PC-9 (cell line): ENCODE results near the gene MAN1A2. TPM values are rescaled to one million over a fixed set of nuclear protein-coding genes. Genes with fewer than 3 reads are reported as not detected.

Source experiments
- BruUV-seq: library from RNA; stranded (reverse); fragments of 400-500 nt; replicated peaks from 2 replicates; lab custom pipeline; 2021; lab: Mats Ljungman, UMichigan
- CTCF ChIA-PET: fragments of 300-600 bp; sonication (Branson Sonifier 250); formaldehyde crosslinking; loops from one replicate; lab custom pipeline; 2022; ENCODE audit warnings: antibody characterized with exemption; lab: Charles Lee
- POLR2A ChIA-PET: fragments of 300-600 bp; sonication (Branson Sonifier 250); formaldehyde crosslinking; loops from one replicate; lab custom pipeline; 2022; ENCODE audit warnings: antibody characterized with exemption; ENCODE audit not compliant: unreplicated experiment; lab: Charles Lee
- DNase-seq, 2 experiments: peaks; one replicate each; pipeline versions ENCODE4 v3.0.0 to v3.0.0-alpha.2; 2015 to 2022; ENCODE audit warnings: mixed read lengths in 1 of 2
- H2AFZ ChIP-seq: fragments of 200-600 bp; sonication (generic); 2 replicates; pipeline ENCODE4 v1.8.1; 2017; ENCODE audit warnings: antibody characterized with exemption
- H3F3A ChIP-seq: fragments of 200-600 bp; sonication (generic); 2 replicates; pipeline ENCODE4 v1.8.1; 2017; ENCODE audit warnings: antibody characterized with exemption, mild to moderate bottlenecking, low read depth; ENCODE audit not compliant: insufficient read depth
- H3K27ac ChIP-seq: fragments of 200-600 bp; sonication (generic); 2 replicates; pipeline ENCODE4 v1.6.1; 2016; ENCODE audit warnings: mixed run types
- H3K27me3 ChIP-seq: fragments of 200-600 bp; sonication (generic); 2 replicates; pipeline ENCODE4 v1.6.1; 2016; ENCODE audit warnings: low read depth, mixed run types; ENCODE audit not compliant: insufficient read depth
- H3K36me3 ChIP-seq: fragments of 200-600 bp; sonication (generic); 2 replicates; pipeline ENCODE4 v1.6.1; 2016; ENCODE audit warnings: low read depth, mixed run types
- H3K4me1 ChIP-seq: fragments of 200-600 bp; sonication (generic); replicated peaks from 2 replicates; pipeline ENCODE4 v1.6.1; 2016; ENCODE audit warnings: mixed run types; ENCODE audit not compliant: insufficient read depth
- H3K4me2 ChIP-seq: fragments of 200-600 bp; sonication (generic); 2 replicates; pipeline ENCODE4 v1.6.1; 2017; ENCODE audit warnings: mixed run types
- H3K4me3 ChIP-seq: fragments of 200-600 bp; sonication (generic); 2 replicates; pipeline ENCODE4 v1.6.1; 2016; ENCODE audit warnings: mixed run types
- H3K79me2 ChIP-seq: fragments of 200-600 bp; sonication (generic); 2 replicates; pipeline ENCODE4 v1.6.1; 2017; ENCODE audit warnings: low read depth, mixed run types
- H3K9me2 ChIP-seq: fragments of 200-600 bp; sonication (generic); 2 replicates; pipeline ENCODE4 v1.8.1; 2017; ENCODE audit warnings: mild to moderate bottlenecking; ENCODE audit not compliant: insufficient read depth
- H3K9me3 ChIP-seq: fragments of 200-600 bp; sonication (generic); 2 replicates; pipeline ENCODE4 v1.8.1; 2016; ENCODE audit warnings: low read depth; ENCODE audit not compliant: insufficient read depth
- H4K20me1 ChIP-seq: fragments of 200-600 bp; sonication (generic); 2 replicates; pipeline ENCODE4 v1.8.1; 2017; ENCODE audit not compliant: insufficient read depth
- CTCF ChIP-seq: fragments of 200-600 bp; sonication (generic); conservative IDR thresholded peaks from 2 replicates; pipeline ENCODE4 v1.6.1; 2017; ENCODE audit warnings: mixed run types, antibody characterized with exemption, mild to moderate bottlenecking, moderate library complexity
- EZH2 ChIP-seq: fragments of 200-600 bp; sonication (generic); IDR thresholded peaks from 2 replicates; pipeline ENCODE4 v1.8.0; 2017; ENCODE audit warnings: antibody characterized with exemption, low read depth
- intact Hi-C: fragments of 100-400 bp; cut with micrococcal nuclease; formaldehyde crosslinking; loops from one replicate; pipeline ENCODE4 v1.10.0; 2022; ENCODE audit not compliant: unreplicated experiment
- total RNA-seq: library from RNA; stranded (reverse); gene quantifications from 2 replicates; pipeline ENCODE4 v1.2.3, GENCODE V29; 2021

The MAN1A2 gene
- total RNA-seq, 1 experiment from 2014 or later = 50.3 TPM

DNA sequence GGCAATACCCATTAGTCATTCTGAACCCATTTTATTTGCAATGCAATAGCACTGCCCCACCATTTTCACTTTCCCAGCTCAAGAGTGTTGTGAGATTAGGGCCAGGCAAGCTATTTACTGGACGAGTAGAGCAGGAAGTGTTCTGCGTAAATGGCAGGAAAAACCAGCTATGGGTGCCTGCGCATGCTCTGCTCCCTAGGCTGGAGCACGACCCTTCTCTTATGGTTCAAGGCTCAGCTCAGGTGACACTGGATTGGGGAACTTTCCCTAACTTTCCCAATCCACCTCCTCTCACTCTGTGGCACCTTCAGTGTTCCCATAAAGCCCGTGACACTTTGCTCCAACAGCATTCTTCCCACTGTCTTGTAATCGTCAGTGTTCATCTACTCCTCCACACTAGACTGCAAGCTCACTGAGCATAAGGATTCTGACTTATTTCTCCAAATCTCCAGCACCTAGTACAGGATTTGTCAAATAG, 3.6 kb upstream of the MAN1A2 start:
- Histone ChIP-seq H3K9me3 (no peaks in the 10 kb centered on the region), H3F3A (peaks cover 17% of the 10 kb centered on the region; the same call in 1 of the 2 replicates), H3K4me3 (no peak overlapping the region), H3K36me3 (no peaks in the 10 kb centered on the region), H3K79me2 (peaks cover 29% of the 10 kb centered on the region), H3K4me2 (peak overlapping the region; percentile 29; the same call in 1 of the 2 replicates), H4K20me1 (peaks cover 5% of the 10 kb centered on the region; the same call in 1 of the 2 replicates), H2AFZ (no peak overlapping the region), H3K27ac (no peak overlapping the region), H3K4me1 (peaks cover 27% of the 10 kb centered on the region), H3K27me3 (no peaks in the 10 kb centered on the region), H3K9me2 (no peaks in the 10 kb centered on the region)
- TF ChIP-seq CTCF (no peak), EZH2 (no peak)
- DNase-seq = peak in 1 of 2 experiments; percentile 40
- intact Hi-C loops = loop anchor here (10.0 kb wide), 1 partner anchor 239 kb away; the partner anchor contains the start of gene TRIM45
- no TSS peak for BruUV-seq
- ChIA-PET POLR2A (interaction anchor here (0.6 kb wide), 1 partner anchor 88 kb away, joined by 3 read pairs; no protein-coding TSS in a partner anchor), CTCF (no interaction called here)

DNA sequence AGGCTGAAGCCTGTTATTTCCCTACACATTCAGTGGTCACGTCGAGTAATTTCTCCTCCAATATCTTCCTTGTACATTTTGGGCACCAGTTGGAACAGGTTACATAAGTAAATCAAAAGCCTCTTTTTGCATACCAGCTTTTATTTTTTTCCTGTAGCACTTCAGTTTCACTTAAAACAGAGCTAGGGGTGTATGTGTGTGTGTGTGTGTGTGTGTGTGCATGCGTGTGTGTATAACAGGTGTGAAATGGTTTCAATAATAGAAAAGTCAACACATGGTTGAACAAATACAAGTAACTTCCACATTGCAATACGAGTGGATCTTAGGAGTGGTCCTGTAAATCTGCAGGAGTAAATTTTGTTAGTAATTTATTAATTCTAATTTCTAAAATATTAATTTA, 3.0 kb upstream of the MAN1A2 start:
- peaks cover 35% of the 10 kb centered on the region for H3K79me2 ChIP-seq
- peaks cover 23% of the 10 kb centered on the region; the same call in 1 of the 2 replicates for H3F3A ChIP-seq
- no peak overlapping the region for H3K27ac ChIP-seq
- H3K4me2 ChIP-seq = no peak overlapping the region
- no peak for TF ChIP-seq CTCF
- H3K27me3 ChIP-seq = no peaks in the 10 kb centered on the region
- H4K20me1 ChIP-seq = peaks cover 5% of the 10 kb centered on the region; the same call in 1 of the 2 replicates
- no peak overlapping the region for H3K4me3 ChIP-seq
- peaks cover 30% of the 10 kb centered on the region for H3K4me1 ChIP-seq
- BruUV-seq = no TSS peak
- POLR2A ChIA-PET = no interaction called here
- H3K9me3 ChIP-seq = no peaks in the 10 kb centered on the region
- intact Hi-C loops = loop anchor here (10.0 kb wide), 1 partner anchor 239 kb away; the partner anchor contains the start of gene TRIM45
- DNase-seq = no peak
- no peak overlapping the region for H2AFZ ChIP-seq
- no peaks in the 10 kb centered on the region for H3K9me2 ChIP-seq
- no peaks in the 10 kb centered on the region for H3K36me3 ChIP-seq
- CTCF ChIA-PET = no interaction called here

DNA sequence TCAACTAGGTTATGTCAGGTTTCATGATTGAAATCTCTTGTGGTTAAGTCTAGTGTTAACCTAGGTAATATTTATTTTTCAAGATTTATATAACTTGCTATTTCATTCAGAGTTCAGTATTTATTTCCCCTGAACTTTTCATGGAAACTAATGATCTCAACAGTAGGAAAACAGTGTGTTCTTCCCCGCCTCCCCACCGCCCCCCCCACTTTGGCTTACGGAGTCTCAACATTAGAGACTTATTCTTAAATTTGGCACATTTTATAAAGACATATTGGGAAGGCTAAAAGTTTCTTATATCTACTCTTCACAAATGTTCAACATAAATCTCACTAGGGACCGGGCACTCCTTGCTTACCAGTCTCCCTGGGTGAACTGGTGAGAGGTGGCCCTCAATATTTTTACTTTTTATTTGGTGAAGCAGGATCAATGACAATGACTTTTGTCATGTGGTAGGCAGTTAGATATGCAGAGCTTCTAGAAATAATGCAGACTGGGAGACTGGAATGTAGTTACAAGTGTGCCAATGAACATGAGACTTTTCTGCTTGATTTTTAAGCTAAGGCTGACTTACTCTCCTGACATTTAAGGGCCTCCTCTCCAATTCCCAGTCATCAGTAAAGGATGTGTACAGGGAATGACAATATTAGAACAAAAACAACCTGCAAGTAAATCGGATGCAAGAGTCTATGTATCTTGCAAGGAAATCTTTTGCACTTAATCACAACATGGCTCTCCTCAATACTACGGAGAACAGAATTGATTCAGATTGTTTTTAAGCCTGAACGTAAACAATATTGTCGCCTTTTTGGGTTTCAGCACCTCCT, 1.7 kb upstream of the MAN1A2 start:
- H4K20me1 ChIP-seq = peaks cover 5% of the 10 kb centered on the region; the same call in 1 of the 2 replicates
- no peaks in the 10 kb centered on the region for H3K27me3 ChIP-seq
- H3K9me3 ChIP-seq = no peaks in the 10 kb centered on the region
- peaks cover 48% of the 10 kb centered on the region for H3K79me2 ChIP-seq
- peak overlapping the region; percentile 77 for H3K27ac ChIP-seq
- CTCF ChIA-PET = no interaction called here
- peaks cover 43% of the 10 kb centered on the region for H3K4me1 ChIP-seq
- intact Hi-C loops = loop anchor here (2.0 to 10.0 kb wide), 2 partner anchors 97 to 241 kb away; partner anchors contain the start of gene TRIM45
- no peaks in the 10 kb centered on the region for H3K36me3 ChIP-seq
- H3F3A ChIP-seq = peaks cover 23% of the 10 kb centered on the region; the same call in 1 of the 2 replicates
- H3K9me2 ChIP-seq = no peaks in the 10 kb centered on the region
- H3K4me2 ChIP-seq = peak overlapping the region; percentile 94
- H2AFZ ChIP-seq = peak overlapping the region; percentile 86
- BruUV-seq = no TSS peak
- no peak for TF ChIP-seq EZH2
- no peak for TF ChIP-seq CTCF
- H3K4me3 ChIP-seq = peak overlapping the region; percentile 66
- POLR2A ChIA-PET = interaction anchor here (0.8 kb wide), 2 partner anchors 81 to 1773 kb away, joined by 7 to 25 read pairs; no protein-coding TSS in a partner anchor
- peak in 1 of 2 experiments; percentile 41 for DNase-seq
